K562 (cell line): ENCODE measurements around the gene STING1. TPM values are rescaled to one million over a fixed set of nuclear protein-coding genes. Genes with fewer than 3 reads are reported as not detected.
A peak's percentile ranks its signal among the peaks of the same experiment; 100 is the strongest.

Experiments
- ERF ChIP-seq: fragments of 450-650 bp; formaldehyde crosslinking; IDR thresholded peaks from 2 replicates; pipeline ENCODE4 v1.4.0; 2020; ENCODE audit warnings: mild to moderate bottlenecking, mixed read lengths
- FOXA1 ChIP-seq: fragments of 450-650 bp; IDR thresholded peaks from 2 replicates; pipeline ENCODE4 v1.6.1; 2016; ENCODE audit warnings: mild to moderate bottlenecking, borderline replicate concordance
- FOXJ3 ChIP-seq: sonication (generic); formaldehyde crosslinking; IDR thresholded peaks from 2 replicates; pipeline ENCODE4 v1.4.0; 2020; ENCODE audit warnings: mild to moderate bottlenecking, missing genetic modification reagents
- HDAC8 ChIP-seq: fragments of 450-650 bp; IDR thresholded peaks from 2 replicates; pipeline ENCODE4 v1.6.1; 2016; ENCODE audit warnings: mild to moderate bottlenecking, missing genetic modification characterization, moderate library complexity, missing compliant biosample characterization
- KDM5B ChIP-seq: fragments of 200-600 bp; sonication (generic); IDR thresholded peaks from 2 replicates; pipeline ENCODE4 v1.6.1; 2012; ENCODE audit warnings: low read depth, mild to moderate bottlenecking, moderate library complexity, low read length, control low read depth, inconsistent platforms; ENCODE audit not compliant: insufficient replicate concordance
- MCM3 ChIP-seq: fragments of 450-650 bp; IDR thresholded peaks from 2 replicates; pipeline ENCODE4 v1.6.1; 2016
- MECOM ChIP-seq: fragments of 250-450 bp; sonication (Bioruptor Pico); IDR thresholded peaks from 2 replicates; pipeline ENCODE4 v1.8.0; 2022; ENCODE audit warnings: inconsistent platforms
- MEF2A ChIP-seq: IDR thresholded peaks from 2 replicates; pipeline ENCODE4 v1.6.1; 2011; ENCODE audit warnings: low read depth, mild to moderate bottlenecking, low read length, moderate library complexity; ENCODE audit not compliant: control insufficient read depth
- NCOA2 ChIP-seq, 2 experiments: fragments of 450-650 bp; IDR thresholded peaks; 2 replicates each; pipeline ENCODE4 v1.6.1; 2018; ENCODE audit warnings: mild to moderate bottlenecking in 2 of 2, moderate library complexity in 1 of 2; ENCODE audit not compliant: partially characterized antibody in 2 of 2
- NFYB ChIP-seq: IDR thresholded peaks from 2 replicates; pipeline ENCODE4 v1.6.1; 2011; ENCODE audit warnings: mild to moderate bottlenecking, moderate library complexity; ENCODE audit not compliant: insufficient read length; ENCODE audit errors: extremely low read depth
- NRF1 ChIP-seq, 2 experiments: fragments of 450-650 bp; IDR thresholded peaks in 1 of 2; conservative IDR thresholded peaks in 1 of 2; 2 replicates each; pipeline ENCODE4 v1.6.1; 2014; ENCODE audit warnings: mild to moderate bottlenecking in 2 of 2
- PHTF2 ChIP-seq: fragments of 250-450 bp; sonication (Bioruptor Pico); IDR thresholded peaks from 2 replicates; pipeline ENCODE4 v1.5.0; 2021; ENCODE audit warnings: mild to moderate bottlenecking
- RFX1 ChIP-seq: fragments of 450-650 bp; IDR thresholded peaks from 2 replicates; pipeline ENCODE4 v1.6.1; 2016; ENCODE audit warnings: mild to moderate bottlenecking, moderate library complexity
- SRSF1 ChIP-seq: fragments of 200-400 bp; formaldehyde crosslinking; IDR thresholded peaks from 2 replicates; pipeline ENCODE4 v1.6.1; 2017; ENCODE audit warnings: mild to moderate bottlenecking, low read depth, low read length, moderate library complexity
- TARDBP ChIP-seq: fragments of 450-650 bp; IDR thresholded peaks from 2 replicates; pipeline ENCODE4 v1.6.1; 2016
- ZKSCAN3 ChIP-seq: fragments of 250-450 bp; sonication (Bioruptor Pico); IDR thresholded peaks from 2 replicates; pipeline ENCODE4 v1.4.0; 2020
- ZNF197 ChIP-seq: fragments of 200-800 bp; sonication (Bioruptor generic); IDR thresholded peaks from 2 replicates; pipeline ENCODE4 v1.6.1; 2016; ENCODE audit warnings: low read depth, missing genetic modification characterization, missing compliant biosample characterization
- ZNF584 ChIP-seq: fragments of 200-800 bp; sonication (Bioruptor generic); IDR thresholded peaks from 2 replicates; pipeline ENCODE4 v1.6.1; 2016; ENCODE audit warnings: low read depth, mild to moderate bottlenecking, missing genetic modification characterization, missing compliant biosample characterization
- polyA plus RNA-seq, 8 experiments: library from polyadenylated mRNA; depleted of rRNA in 4 of 8; stranded (reverse) in 5 of 8; unstranded in 3 of 8; fragments of >200 nt; fragmentation: Nextera tagmentation in 2 of 8; fragmentation: Illumina TruSeq in 1 of 8; extraction: Ambion mirVana in 2 of 8; extraction: Trizol in 1 of 8; gene quantifications; 2 replicates each; pipeline versions ENCODE4 v1.2.1 to v1.2.3, GENCODE V29; 2011 to 2014; ENCODE audit warnings: inconsistent platforms in 1 of 8, missing spikeins in 1 of 8
- total RNA-seq, 7 experiments: library from RNA; depleted of rRNA in 6 of 7; stranded (reverse); fragments of >200 nt in 6 of 7; fragmentation: Illumina TruSeq in 2 of 7; extraction: Trizol in 2 of 7; gene quantifications; 2 replicates each; pipeline versions ENCODE4 v1.2.1 to v1.2.3, GENCODE V29; 2011 to 2021; ENCODE audit warnings: low replicate concordance in 1 of 7
- TF ChIP-seq, protein P1 (sequence below): fragments of 450-650 bp; IDR thresholded peaks from 2 replicates; pipeline ENCODE4 v1.6.1; 2016; ENCODE audit warnings: borderline replicate concordance
- TF ChIP-seq, protein P2 (sequence below): fragments of 450-650 bp; formaldehyde crosslinking; IDR thresholded peaks from 2 replicates; pipeline ENCODE4 v1.4.0; 2022; ENCODE audit warnings: mild to moderate bottlenecking, moderate library complexity

Gene STING1
- total and polyA plus RNA-seq, 9 of the 15 experiments (the other 6 are each of a cell fraction or from before 2014, with no cell fraction given): 20.8 to 69.1 (median 44.7) TPM

DNA sequence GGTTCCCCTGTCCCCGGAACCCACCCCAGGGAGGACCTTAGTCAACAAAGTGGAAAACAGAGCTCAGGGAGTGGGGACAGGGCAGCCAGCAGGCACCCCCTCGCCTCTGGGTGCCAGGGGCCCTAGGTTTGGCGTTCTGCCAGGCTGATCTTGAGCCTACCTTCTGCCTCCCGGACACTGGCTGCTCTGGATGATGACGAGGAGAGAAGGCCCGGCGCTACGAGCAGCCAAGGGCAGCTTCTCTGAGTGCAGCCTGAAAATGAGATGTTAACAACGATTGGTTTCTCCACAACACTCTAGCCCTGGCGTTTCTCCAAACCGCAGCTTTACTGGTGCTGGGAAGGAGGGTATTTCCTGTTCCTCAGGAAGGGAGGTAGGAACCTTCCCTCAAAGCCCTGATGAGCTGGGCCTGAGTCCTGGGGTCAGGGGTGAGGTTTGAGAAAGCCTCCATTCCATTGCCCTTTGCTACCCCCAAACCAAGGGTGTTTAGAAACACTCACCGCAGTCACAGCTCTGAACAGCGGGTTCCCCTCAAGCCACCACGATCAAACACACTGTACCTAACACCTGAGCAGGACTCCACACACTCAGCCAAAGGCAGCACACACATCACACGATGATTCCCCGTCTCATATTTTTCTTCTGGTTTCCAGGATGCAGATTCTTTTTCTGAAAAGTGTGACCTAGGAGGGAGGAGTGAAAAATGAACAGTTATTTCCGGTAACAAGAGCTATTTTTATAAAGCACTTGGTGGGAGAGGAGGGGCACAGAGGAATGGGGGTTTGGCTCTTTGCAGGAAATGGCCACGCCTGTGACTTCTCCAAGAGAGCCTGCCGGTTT is at the start of gene STING1 (continued):
- TF ChIP-seq KDM5B (peak; percentile 82), TARDBP (no peak), NRF1 (conservative IDR thresholded peaks at IDR 0.05 in 1 of 2, IDR thresholded peaks at IDR 0.05 in 1 of 2) (peak; percentile 27 to 35; a peak in 3 of 4 replicates), FOXJ3 (no peak), ZNF584 (peak; percentile 91; the same call in 1 of the 2 replicates), HDAC8 (tag) (peak; percentile 53; the same call in 1 of the 2 replicates), NCOA2 (IDR thresholded peaks at IDR 0.05; ENCODE audit: partially characterized antibody in 2 of 2) (no peak), MEF2A (0 out of 2 replicates have a peak, but pooled peaks have one; percentile 14), NFYB (peak; percentile 4), PHTF2 (CRISPR knock-in tag) (no peak), ZKSCAN3 (CRISPR knock-in tag) (no peak), ERF (CRISPR knock-in tag) (peak; percentile 30; the same call in 1 of the 2 replicates), FOXA1 (no peak), ZNF197 (CRISPR knock-in tag) (0 out of 2 replicates have a peak, but pooled peaks have one; percentile 25), RFX1 (no peak), MCM3 (no peak), MECOM (CRISPR knock-in tag) (peak; percentile 66; the same call in 1 of the 2 replicates), SRSF1 (no peak)
- TF ChIP-seq, protein P1, sequence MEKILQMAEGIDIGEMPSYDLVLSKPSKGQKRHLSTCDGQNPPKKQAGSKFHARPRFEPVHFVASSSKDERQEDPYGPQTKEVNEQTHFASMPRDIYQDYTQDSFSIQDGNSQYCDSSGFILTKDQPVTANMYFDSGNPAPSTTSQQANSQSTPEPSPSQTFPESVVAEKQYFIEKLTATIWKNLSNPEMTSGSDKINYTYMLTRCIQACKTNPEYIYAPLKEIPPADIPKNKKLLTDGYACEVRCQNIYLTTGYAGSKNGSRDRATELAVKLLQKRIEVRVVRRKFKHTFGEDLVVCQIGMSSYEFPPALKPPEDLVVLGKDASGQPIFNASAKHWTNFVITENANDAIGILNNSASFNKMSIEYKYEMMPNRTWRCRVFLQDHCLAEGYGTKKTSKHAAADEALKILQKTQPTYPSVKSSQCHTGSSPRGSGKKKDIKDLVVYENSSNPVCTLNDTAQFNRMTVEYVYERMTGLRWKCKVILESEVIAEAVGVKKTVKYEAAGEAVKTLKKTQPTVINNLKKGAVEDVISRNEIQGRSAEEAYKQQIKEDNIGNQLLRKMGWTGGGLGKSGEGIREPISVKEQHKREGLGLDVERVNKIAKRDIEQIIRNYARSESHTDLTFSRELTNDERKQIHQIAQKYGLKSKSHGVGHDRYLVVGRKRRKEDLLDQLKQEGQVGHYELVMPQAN: no peak
- TF ChIP-seq, protein P2, sequence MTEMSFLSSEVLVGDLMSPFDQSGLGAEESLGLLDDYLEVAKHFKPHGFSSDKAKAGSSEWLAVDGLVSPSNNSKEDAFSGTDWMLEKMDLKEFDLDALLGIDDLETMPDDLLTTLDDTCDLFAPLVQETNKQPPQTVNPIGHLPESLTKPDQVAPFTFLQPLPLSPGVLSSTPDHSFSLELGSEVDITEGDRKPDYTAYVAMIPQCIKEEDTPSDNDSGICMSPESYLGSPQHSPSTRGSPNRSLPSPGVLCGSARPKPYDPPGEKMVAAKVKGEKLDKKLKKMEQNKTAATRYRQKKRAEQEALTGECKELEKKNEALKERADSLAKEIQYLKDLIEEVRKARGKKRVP (CRISPR knock-in tag): 0 out of 2 replicates have a peak, but pooled peaks have one; percentile 18
